Stomach (tissue), 9 donors: ENCODE measurements around the gene BCR. TPM values are rescaled to one million over a fixed set of nuclear protein-coding genes. Genes with fewer than 3 reads are reported as not detected.

Experiments used
- DNase-seq, 2 donors: peaks; one replicate each; pipeline versions ENCODE4 v3.0.0 to v3.0.0-alpha.2; 2013 to 2019
- H3K27ac ChIP-seq, 5 donors: fragments of 200-600 bp in 4 of 5; sonication (generic) in 4 of 5; one replicate each; pipeline ENCODE4 v1.5.1; 2013 to 2019; ENCODE audit warnings: mild to moderate bottlenecking in 1 of 5, moderate library complexity in 1 of 5
- H3K27me3 ChIP-seq, 3 donors: fragments of 200-600 bp; sonication (generic); one replicate each; pipeline ENCODE4 v1.5.1; 2017 to 2019; ENCODE audit warnings: mixed run types in 1 of 3
- H3K36me3 ChIP-seq, 4 donors: fragments of 200-600 bp; sonication (generic); 1 replicate in 3 of 4; 2 replicates in 1 of 4; pipeline ENCODE4 v1.5.1; 2016 to 2019
- H3K4me1 ChIP-seq, 4 donors: fragments of 200-600 bp; sonication (generic); one replicate each; pipeline ENCODE4 v1.5.1; 2016 to 2019
- H3K4me3 ChIP-seq, 4 donors: fragments of 200-600 bp; sonication (generic) in 3 of 4; one replicate each; pipeline ENCODE4 v1.5.1; 2016 to 2019; ENCODE audit warnings: mild to moderate bottlenecking in 1 of 4
- H3K9me3 ChIP-seq, 4 donors: fragments of 200-600 bp; sonication (generic); one replicate each; pipeline ENCODE4 v1.5.1; 2016 to 2019
- EP300 ChIP-seq: sonication (generic); formaldehyde crosslinking; IDR thresholded peaks from one replicate; pipeline ENCODE4 v1.6.1; 2017; ENCODE audit warnings: antibody characterized with exemption
- POLR2A ChIP-seq, 4 donors: fragments of 450-650 bp; IDR thresholded peaks; one replicate each; pipeline ENCODE4 v1.6.1; 2016; ENCODE audit warnings: antibody characterized with exemption in 4 of 4, control low read depth in 2 of 4, mild to moderate bottlenecking in 1 of 4, moderate library complexity in 1 of 4
- POLR2AphosphoS5 ChIP-seq, 3 donors: sonication (generic); formaldehyde crosslinking; IDR thresholded peaks; one replicate each; pipeline ENCODE4 v1.6.1; 2016; ENCODE audit warnings: antibody characterized with exemption in 3 of 3
- WGBS, 5 donors: extraction: QIAGEN DNeasy Blood & Tissue Kit in 3 of 5; methylation state at CpG; one replicate each; pipeline versions ENCODE4 v1.1.5 to v1.1.7; 2013 to 2018; 5-methylcytosine and 5-hydroxymethylcytosine counted together
- intact Hi-C: fragments of 100-400 bp; cut with DNase I; formaldehyde crosslinking; loops from one replicate; pipeline ENCODE4 v1.15.1; 2023; ENCODE audit warnings: low total_unique reads
- polyA plus RNA-seq, 3 donors: library from polyadenylated mRNA; stranded (reverse); fragments of 200-250 nt; gene quantifications; one replicate each; pipeline ENCODE4 v1.2.3, GENCODE V29; 2013
- total RNA-seq, 5 donors: library from RNA; depleted of rRNA; stranded (reverse); fragments of >200 nt; gene quantifications; one replicate each; pipeline versions ENCODE4 v1.1.0 to v1.2.3, GENCODE V29; 2014 to 2016
- TF ChIP-seq, protein P1 (sequence below), 7 experiments: fragments of 450-650 bp in 4 of 7; fragments of 200-600 bp in 3 of 7; sonication (generic) in 3 of 7; IDR thresholded peaks; one replicate each; pipeline ENCODE4 v1.5.1; 2016 to 2019; ENCODE audit warnings: antibody characterized with exemption in 7 of 7, control low read depth in 2 of 7, mild to moderate bottlenecking in 1 of 7
- donor health status: healthy with polysubstance abuse.
- donor health status: Bipolar disorder and iron deficiency.
- donor health status: healthy.

The BCR gene
- total and polyA plus RNA-seq, 8 donors = 10.4 to 80.1 (median 19.6) TPM

DNA sequence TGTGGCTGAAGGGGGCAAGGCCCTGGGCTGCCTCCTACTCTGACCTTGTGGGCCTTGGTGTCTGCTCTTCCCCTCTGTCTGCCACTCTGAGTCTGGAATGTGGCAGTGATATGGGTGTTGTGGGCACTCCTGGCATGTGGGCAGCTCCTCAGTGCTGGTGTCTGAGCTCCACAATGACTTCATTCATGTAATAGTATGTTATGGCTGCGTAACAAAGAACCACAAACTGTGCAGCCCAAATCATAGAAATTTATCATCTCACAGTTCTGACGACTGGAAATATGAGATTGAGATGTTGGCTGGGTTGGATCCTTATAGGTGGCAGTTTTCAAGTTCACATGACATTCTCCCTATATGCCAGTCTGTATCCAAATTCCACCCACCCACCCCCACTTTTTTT, 59.1 kb downstream of the BCR start:
- WGBS, 5 donors = 92 to 100% (median 98%) methylated on average over 2 of the region's 2 CpGs

DNA sequence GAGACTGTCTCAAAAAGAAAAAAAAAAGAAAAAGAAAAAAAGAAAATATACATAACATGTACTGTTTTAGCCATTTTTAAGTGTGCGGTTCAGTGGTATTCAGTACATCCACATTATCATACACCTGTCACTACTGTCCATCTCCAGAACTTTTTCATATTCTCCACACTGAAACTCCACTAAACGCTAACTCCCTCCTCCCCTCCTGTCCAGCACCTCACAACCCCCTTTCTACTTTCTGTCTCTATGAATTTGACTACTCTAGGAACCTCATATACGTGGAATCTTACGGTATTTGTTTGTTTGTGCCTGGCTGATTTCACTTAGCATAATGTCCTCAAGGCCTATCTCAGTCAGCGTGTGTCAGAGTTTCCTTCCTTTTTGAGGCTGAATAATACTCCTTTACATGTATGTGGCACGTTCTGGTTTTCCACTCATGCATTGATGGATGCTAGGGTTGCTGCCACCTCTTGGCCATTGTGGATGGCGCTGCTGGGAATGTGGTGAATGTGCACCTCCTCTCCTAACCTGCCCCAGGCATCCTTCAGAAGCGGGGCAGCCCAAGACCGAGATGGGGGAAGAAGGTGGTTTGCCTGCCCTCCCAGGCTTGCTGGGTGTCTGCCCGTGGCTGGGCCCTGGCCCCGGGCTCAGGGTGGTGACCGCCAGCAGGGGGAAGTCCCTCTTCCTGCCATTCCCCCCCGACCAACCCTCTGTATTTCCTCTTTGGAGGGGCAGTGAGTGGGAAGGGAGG, 60.5 kb downstream of the BCR start:
- H3K36me3 ChIP-seq = no peaks in the 10 kb centered on the region
- H3K4me3 ChIP-seq = no peak overlapping the region
- H3K4me1 ChIP-seq = peaks cover 18 to 78% (median 58%) of the 10 kb centered on the region in 4 donors
- H3K9me3 ChIP-seq = no peaks in the 10 kb centered on the region
- 62 to 69% (median 65%) methylated on average over 12 to 13 of the region's 13 CpGs for WGBS, 5 donors
- no peaks in the 10 kb centered on the region for H3K27me3 ChIP-seq
- intact Hi-C loops = no loop called here
- DNase-seq = peak; percentile 31 to 42
- no peak overlapping the region for H3K27ac ChIP-seq
- no peak for TF ChIP-seq POLR2A (IDR thresholded peaks at IDR 0.05)
- TF ChIP-seq, protein P1, sequence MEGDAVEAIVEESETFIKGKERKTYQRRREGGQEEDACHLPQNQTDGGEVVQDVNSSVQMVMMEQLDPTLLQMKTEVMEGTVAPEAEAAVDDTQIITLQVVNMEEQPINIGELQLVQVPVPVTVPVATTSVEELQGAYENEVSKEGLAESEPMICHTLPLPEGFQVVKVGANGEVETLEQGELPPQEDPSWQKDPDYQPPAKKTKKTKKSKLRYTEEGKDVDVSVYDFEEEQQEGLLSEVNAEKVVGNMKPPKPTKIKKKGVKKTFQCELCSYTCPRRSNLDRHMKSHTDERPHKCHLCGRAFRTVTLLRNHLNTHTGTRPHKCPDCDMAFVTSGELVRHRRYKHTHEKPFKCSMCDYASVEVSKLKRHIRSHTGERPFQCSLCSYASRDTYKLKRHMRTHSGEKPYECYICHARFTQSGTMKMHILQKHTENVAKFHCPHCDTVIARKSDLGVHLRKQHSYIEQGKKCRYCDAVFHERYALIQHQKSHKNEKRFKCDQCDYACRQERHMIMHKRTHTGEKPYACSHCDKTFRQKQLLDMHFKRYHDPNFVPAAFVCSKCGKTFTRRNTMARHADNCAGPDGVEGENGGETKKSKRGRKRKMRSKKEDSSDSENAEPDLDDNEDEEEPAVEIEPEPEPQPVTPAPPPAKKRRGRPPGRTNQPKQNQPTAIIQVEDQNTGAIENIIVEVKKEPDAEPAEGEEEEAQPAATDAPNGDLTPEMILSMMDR (IDR thresholded peaks at IDR 0.05) = no peak
- no peak for TF ChIP-seq EP300

More for the DNA sequence above, 59.1 kb downstream of the BCR start:
- no peak for DNase-seq
- intact Hi-C loops = no loop called here
- H3K4me3 ChIP-seq = no peak overlapping the region
- no peak overlapping the region for H3K27ac ChIP-seq
- TF ChIP-seq EP300 = no peak
- TF ChIP-seq, protein P1 (IDR thresholded peaks at IDR 0.05) = no peak
- TF ChIP-seq POLR2A (IDR thresholded peaks at IDR 0.05) = no peak
- TF ChIP-seq POLR2AphosphoS5 (IDR thresholded peaks at IDR 0.05) = no peak
- H3K27me3 ChIP-seq = no peaks in the 10 kb centered on the region
- H3K9me3 ChIP-seq = no peaks in the 10 kb centered on the region
- H3K36me3 ChIP-seq = no peaks in the 10 kb centered on the region
- peaks cover 14 to 76% (median 61%) of the 10 kb centered on the region in 4 donors for H3K4me1 ChIP-seq

DNA sequence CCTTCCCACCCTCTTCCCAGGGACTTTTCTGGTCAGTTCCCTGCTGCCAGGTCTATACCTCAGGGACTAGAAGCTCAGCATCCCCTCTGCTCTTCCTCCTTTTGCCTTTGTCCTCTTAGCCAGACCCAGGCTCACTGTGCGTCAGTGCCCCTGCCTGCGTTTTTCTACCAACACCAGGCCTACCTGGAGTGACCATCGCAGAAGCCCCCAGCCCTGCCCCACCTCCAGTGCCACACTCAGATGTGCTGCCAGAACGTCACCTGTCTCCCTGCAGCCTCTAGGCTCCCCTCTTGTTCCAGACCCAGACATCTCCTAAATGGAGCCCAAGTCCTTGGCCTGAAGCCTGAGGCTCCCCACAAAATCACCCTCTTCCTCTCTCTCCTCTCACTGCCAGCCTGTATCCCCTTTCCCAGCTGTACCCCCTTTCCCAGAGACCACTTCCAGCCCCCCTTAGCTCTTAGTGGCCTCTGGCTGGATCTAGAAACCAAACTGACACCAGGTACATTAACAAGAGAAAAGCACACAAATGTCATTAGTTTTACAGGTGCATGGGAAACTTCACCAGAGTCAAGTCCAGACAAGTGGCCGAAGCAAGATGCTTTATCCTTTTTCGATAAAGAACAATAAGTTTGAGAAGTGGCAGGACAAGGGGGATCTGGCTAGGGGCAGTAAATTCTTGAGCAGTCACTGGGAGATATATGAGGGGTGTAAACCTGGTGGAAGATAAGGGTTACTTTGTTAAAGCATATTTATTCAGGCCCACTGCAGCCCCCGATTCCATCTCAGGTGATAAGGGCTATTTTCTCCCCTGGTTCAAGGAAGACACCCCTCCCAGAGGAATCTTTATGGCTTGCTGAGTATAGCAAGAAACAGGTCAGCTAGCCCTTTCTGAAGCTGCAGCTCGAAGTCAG, 61.5 kb downstream of the BCR start:
- no peaks in the 10 kb centered on the region for H3K27me3 ChIP-seq
- no peak overlapping the region for H3K4me3 ChIP-seq
- intact Hi-C loops = no loop called here
- H3K9me3 ChIP-seq = no peaks in the 10 kb centered on the region
- no peak for TF ChIP-seq EP300
- TF ChIP-seq, protein P1 (IDR thresholded peaks at IDR 0.05) = no peak
- TF ChIP-seq POLR2A (IDR thresholded peaks at IDR 0.05) = no peak
- 74 to 82% (median 77%) methylated on average over 8 of the region's 8 CpGs for WGBS, 5 donors
- H3K4me1 ChIP-seq = peaks cover 20 to 78% (median 55%) of the 10 kb centered on the region in 4 donors
- no peak overlapping the region for H3K27ac ChIP-seq
- no peaks in the 10 kb centered on the region for H3K36me3 ChIP-seq
- no peak for DNase-seq

DNA sequence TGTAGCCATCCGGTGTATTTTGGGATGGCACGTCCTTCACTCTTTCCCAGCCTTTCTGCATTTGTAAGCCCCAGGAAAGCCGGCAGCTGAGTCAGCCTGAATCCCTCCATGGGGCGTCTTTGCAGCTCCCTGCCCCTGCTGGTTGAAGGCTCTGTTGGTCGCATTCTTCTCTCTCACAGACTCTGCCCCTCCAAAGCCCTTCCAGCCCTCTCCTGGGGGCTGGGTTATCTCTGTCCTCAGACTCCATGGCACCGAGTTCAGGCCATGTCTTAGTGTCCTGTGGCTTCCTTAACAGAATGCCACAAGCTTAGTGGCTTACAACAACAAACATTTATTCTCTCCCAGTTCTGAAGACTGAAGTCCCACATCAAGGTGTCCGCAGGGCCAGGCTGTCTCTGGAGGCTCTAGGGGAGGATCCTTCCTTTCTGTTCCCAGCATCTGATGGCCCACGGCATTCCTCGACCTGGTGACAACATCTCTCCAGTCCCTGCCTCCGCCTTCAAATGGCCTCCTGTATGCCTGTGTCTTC, 62.2 kb downstream of the BCR start:
- no peak for DNase-seq
- 75 to 79% (median 78%) methylated on average over 10 of the region's 10 CpGs for WGBS, 5 donors
- intact Hi-C loops = no loop called here
- H3K4me1 ChIP-seq = peaks cover 20 to 78% (median 55%) of the 10 kb centered on the region in 4 donors
- H3K36me3 ChIP-seq = no peaks in the 10 kb centered on the region
- no peak overlapping the region for H3K27ac ChIP-seq
- no peak overlapping the region for H3K4me3 ChIP-seq
- no peaks in the 10 kb centered on the region for H3K9me3 ChIP-seq
- H3K27me3 ChIP-seq = no peaks in the 10 kb centered on the region
- TF ChIP-seq, protein P1 (IDR thresholded peaks at IDR 0.05) = no peak
- no peak for TF ChIP-seq POLR2AphosphoS5 (IDR thresholded peaks at IDR 0.05)
- no peak for TF ChIP-seq EP300
- no peak for TF ChIP-seq POLR2A (IDR thresholded peaks at IDR 0.05)
